ENCODE data around the gene ZNF586.
A peak's percentile ranks its signal among the peaks of the same experiment; 100 is the strongest.

Gene ZNF586

GRCh38 chr19:57829316-57829715, 59.8 kb downstream of the ZNF586 start:
- no peak for DNase-seq

DNA sequence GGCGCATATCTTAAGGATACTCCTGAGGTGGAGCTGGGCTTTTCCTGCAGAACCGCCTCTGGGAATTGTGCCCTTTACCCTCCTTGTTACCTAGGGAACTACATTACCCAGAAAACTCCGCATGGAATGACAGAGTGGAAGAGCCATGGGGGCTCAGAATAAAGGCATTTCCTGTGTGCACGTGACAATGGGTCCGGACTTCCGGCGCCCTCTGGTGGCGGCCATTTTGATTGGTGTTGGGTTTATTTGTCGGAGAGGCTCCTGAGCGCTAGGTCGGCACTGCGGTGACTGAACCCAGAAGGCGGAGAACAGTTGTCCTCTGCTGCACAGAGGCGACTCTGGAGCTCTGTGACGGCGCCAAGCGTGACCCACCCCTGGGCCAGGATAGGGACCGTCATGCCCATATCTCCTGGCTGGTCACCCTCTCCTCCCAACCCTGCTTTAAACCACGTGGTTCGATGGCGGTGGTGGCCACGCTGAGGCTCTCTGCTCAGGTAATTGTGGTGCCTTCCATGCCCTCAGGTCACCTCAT, 60.7 kb downstream of the ZNF586 start, which contains the start of gene ZNF587B:
TSS of gene ZNF587B (plus strand) at position 229 of the 532 bp plus-strand sequence. CDS start at position 459, 230 bp downstream.
- DNase-seq: peak; percentile 45
